Ramos (cell line): Measurements from ENCODE around the gene PDE10A.
"Not testable (repeated sequence)": the region's sequence is repeated elsewhere in the genome, so short reads cannot be mapped to it uniquely, and the experiment has no call there.

Experiments used
- in situ Hi-C: fragments of 300-500 bp; cut with MboI; formaldehyde crosslinking; loops from one replicate; pipeline ENCODE4 v1.14.3; 2022; ENCODE audit warnings: low sequenced_read_pairs; ENCODE audit not compliant: unreplicated experiment

Gene PDE10A

DNA sequence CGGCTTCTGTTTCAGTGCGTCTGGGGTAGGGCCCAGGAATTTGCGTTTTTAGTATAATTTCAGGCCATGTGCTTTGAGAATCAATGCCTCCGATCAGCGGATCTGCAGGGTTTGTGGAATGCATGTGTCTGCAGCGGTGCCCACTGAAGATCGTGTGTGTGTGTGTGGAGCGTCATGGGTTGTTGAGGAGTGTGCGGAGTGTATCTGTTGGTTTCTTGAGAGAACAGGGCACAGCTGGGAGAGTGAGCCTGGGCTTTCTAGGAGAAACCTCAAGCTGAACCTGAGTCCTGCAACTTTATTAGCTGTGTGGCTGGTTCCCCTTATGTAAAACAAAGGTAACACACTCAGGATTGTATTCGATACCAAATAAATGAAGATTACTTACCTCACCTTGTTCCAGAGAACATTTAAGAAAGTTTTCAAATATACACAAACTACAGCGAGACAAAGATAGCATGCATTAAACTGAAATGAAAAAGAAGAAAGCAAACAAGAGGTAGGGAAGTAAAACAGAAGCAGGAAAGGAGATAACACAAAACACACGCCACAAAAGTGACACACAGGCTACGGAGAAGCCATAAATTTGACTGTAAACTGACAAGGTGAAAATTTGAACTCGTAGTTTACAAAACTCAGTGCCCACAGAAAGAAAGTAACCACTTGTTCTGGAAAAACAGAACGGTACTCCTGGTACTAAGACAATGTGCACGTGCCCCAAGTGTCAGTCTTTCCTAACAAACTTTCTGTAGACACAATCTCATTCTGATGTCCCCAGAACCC, 28.8 kb downstream of the PDE10A start:
- in situ Hi-C loops = no loop called here

DNA sequence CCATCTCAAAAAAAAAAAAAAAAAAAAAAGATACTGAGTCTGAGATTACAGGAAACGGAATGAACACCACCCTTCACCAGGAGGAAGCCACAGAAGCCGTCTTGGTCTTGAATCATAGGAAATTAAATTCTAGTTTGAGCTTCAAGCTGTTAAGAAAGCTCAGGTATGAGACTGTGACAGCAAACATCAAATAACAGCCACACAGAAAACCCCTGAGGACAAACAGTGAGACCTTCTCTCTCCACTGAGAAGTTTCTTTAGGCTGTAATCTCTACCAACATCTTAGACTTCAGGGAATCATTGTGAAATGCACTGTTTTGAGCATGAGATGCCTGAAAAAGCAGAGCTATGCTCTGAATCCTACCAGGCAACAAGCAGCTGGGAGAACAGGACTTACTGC, 30.8 kb downstream of the PDE10A start:
- in situ Hi-C loops = no loop called here

GRCh38 chr6:165630544-165630953, 32.5 kb downstream of the PDE10A start:
- in situ Hi-C loops = no loop called here

DNA sequence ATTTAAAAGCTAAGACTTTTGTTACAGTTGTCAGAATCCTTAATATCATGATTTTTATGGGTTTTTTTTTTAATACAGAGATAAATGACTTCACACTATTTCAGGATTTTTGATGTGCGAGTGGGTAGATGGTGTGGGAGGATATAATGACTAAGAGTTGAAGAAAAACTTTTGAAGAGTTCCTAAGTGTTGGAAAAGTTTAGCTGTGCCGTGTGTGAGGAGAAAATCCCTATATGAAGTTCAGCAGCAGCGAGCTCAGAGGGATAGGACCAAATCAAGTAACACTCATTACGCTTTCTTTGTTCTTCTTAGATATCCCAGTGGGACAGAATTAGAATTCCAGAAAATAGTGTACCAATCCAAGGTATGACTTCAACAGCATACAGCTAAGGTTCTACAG, 34.1 kb downstream of the PDE10A start:
- in situ Hi-C loops = no loop called here

GRCh38 chr6:165627366-165627765, 35.7 kb downstream of the PDE10A start:
- in situ Hi-C loops = no loop called here

DNA sequence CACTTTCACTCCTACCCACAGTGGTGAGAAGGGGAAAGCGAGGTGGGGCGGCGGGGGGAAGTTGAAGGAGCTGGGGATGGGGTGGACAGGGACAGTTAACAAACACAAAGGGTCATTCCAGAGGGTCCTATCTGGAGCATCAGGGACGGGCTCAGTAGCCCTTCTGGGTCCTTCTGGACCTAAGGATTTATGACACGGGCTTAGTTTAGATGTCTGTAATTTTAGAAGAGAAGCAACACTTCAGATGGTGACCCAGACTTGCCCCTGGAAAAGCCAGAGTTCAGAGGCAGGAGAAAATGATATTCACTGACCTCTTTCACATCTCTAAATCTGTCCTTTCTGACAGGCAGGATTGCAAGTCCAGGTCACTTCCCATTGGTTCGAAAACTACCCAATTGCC, 36.3 kb downstream of the PDE10A start:
- in situ Hi-C loops = no loop called here

GRCh38 chr6:165624871-165625639, 38.0 kb downstream of the PDE10A start:
- in situ Hi-C loops = no loop called here

DNA sequence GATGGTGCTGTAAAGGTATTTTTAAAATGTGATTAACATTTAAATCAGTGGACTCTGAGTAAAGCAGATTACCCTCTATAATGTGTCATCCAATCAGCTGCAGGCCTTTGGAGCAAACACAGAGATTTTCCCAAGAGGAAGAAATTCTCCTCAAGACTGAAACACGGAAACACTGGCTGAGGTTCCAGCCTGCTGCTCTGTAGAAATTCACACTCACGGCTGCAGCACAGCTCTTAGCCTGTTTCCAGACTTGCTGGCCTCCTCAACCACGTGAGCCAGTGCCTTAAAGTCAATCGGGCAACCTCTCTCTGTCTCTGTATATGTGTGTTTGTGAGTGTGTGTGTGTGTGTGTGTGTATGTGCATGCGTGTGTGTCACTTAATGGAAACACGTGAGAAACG, 41.1 kb downstream of the PDE10A start:
- in situ Hi-C loops = no loop called here

GRCh38 chr6:165618891-165619290, 44.1 kb downstream of the PDE10A start:
- in situ Hi-C loops = not testable (repeated sequence)

- in situ Hi-C loops = no loop called here
Measured at GRCh38 chr6:165618241-165618640, 44.8 kb downstream of the PDE10A start.

GRCh38 chr6:165617528-165617927, 45.5 kb downstream of the PDE10A start:
- in situ Hi-C loops = no loop called here

DNA sequence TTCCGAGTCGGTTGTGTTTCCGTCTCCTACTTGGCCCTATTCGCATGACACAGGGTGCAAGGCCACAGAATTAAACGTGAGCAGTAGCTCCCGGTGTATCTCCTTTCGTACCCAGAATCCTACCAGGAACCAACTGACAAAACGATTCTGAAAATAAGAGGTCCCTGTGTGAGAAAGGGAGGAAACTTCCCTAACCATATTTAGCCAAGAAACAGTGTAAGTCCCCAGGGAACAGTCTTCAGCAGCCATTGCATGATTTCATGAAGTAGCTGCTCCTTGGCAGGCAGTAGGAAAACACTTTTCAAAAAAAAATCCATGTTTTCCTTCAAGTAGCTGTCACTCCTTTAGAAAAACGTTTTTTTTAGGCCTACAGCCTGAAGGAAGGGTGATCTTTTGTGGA, 46.9 kb downstream of the PDE10A start:
- in situ Hi-C loops = no loop called here

- in situ Hi-C loops = no loop called here
Measured at GRCh38 chr6:165615636-165616035, 47.4 kb downstream of the PDE10A start.

DNA sequence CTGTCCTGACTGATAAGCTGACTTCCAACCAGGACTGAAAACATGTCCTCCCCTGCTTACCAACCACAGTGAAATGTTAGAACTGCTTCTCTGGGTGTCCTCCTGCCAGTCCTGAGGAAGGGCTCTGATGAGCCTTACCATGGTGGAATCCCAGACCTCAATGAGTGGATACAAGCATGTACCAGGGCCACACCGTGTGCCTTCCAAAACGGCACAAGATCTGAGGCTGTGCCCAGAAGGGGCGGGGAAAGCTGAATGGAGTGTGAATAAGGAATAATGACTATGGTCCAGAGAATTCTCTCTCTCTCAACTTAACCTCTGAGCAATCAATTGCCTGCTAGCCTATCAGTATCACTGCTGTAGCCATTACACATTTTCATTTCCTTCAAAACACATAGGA, 51.7 kb downstream of the PDE10A start:
- in situ Hi-C loops = no loop called here

- in situ Hi-C loops = not testable (repeated sequence)
Measured at GRCh38 chr6:165608577-165608976, 54.5 kb downstream of the PDE10A start.

GRCh38 chr6:165606740-165607008, 56.4 kb downstream of the PDE10A start:
- in situ Hi-C loops = no loop called here

DNA sequence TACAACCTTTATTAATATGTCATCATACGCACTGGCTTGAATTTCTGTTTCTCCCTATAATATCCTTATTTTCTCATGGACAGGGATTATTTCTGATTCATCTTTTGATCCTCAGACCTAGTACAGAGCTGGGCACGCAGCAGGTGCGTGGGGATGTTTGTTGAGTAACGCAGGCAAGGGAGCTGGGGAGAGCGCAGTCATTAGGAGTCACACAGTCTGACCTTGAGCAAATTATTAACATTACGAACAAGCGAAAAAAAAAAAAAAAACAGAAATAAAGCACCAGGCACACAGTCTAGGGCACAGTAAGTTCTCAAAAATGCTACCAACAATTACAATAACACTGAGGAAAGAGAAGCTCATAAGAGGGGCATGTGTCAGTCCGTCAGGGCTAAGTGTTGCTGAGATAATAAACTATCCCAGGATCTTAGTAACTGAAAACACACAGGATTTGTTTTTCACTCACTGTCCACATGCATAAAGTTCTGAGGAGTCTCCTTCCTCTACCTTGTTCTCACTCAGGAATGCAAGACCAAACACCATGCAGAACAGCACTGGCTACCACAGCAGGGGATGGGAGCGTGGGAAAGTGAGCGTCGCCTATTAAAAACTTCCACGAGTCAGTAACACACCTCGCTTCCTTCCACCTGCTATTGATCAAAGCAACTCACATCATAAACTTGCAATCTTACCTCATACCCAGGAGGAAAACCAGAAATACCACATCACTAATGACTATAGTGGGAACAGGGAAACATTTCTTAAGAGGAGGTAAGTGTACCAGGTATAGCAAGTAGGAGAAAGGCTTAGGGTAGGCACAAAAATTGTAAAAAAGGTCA, 56.9 kb downstream of the PDE10A start:
- in situ Hi-C loops = no loop called here

- in situ Hi-C loops = no loop called here
Measured at GRCh38 chr6:165605182-165605875, 57.7 kb downstream of the PDE10A start.

- in situ Hi-C loops = no loop called here
Measured at GRCh38 chr6:165602291-165602690, 60.8 kb downstream of the PDE10A start.

DNA sequence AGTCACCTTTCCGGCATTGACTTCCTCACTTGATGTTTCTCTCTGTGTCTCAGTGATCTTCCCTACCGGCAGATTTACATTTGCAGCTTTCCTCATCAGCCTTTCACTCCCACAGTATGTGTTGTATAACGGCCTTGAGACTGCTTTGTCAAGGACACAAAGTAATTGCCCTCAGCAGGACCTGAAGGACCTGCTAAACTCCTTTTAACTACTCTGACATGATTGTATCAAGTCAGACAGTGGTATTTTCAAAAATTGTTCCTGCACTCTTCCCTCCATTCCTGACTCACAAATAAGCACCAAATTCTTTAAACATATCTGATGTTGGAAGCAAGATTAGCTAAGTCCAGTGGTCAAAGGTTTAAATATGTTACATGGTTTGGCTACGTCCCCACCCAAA, 62.4 kb downstream of the PDE10A start:
- in situ Hi-C loops = no loop called here
